GM12878 (cell line): Measurements from ENCODE around the gene CTNNBIP1.
"Not testable (repeated sequence)": the region's sequence is repeated elsewhere in the genome, so short reads cannot be mapped to it uniquely, and the experiment has no call there.

Source experiments
- EP300 ChIP-seq, 2 experiments: fragments of 150-350 bp in 1 of 2; IDR thresholded peaks; 2 replicates each; pipeline ENCODE4 v1.6.1; 2011 to 2012; ENCODE audit warnings: low read depth in 2 of 2, low read length in 2 of 2, borderline replicate concordance in 1 of 2, improper control_type of control experiment in 1 of 2, inconsistent platforms in 1 of 2; ENCODE audit not compliant: control insufficient read depth in 1 of 2
- EZH2 ChIP-seq: IDR thresholded peaks from 2 replicates; pipeline ENCODE4 v1.6.1; 2012; ENCODE audit warnings: low read depth, mild to moderate bottlenecking, control low read depth, inconsistent platforms, low read length, borderline replicate concordance; ENCODE audit not compliant: control insufficient read depth
- GABPA ChIP-seq: IDR thresholded peaks from 2 replicates; pipeline ENCODE4 v1.6.1; 2014; ENCODE audit warnings: antibody characterized with exemption, low read depth, mild to moderate bottlenecking, inconsistent platforms
- POLR2AphosphoS2 ChIP-seq: IDR thresholded peaks from 2 replicates; pipeline ENCODE4 v1.6.1; 2011; ENCODE audit warnings: low read depth, mild to moderate bottlenecking, low read length, improper control_type of control experiment, moderate library complexity
- REST ChIP-seq: IDR thresholded peaks from 2 replicates; pipeline ENCODE4 v1.6.1; 2012; ENCODE audit warnings: mild to moderate bottlenecking, low read depth, low read length
- ZNF274 ChIP-seq: IDR thresholded peaks from one replicate; pipeline ENCODE4 v1.8.0; 2011; ENCODE audit not compliant: insufficient read length, insufficient read depth
- TF ChIP-seq, protein P1 (sequence below): IDR thresholded peaks from 2 replicates; pipeline ENCODE4 v1.6.1; 2011; ENCODE audit warnings: borderline replicate concordance, low read depth, mild to moderate bottlenecking, moderate library complexity, low read length; ENCODE audit not compliant: insufficient read depth, poor library complexity, severe bottlenecking

- TF ChIP-seq EP300 (IDR thresholded peaks at IDR 0.05; ENCODE audit: borderline replicate concordance in 1 of 2, control insufficient read depth in 1 of 2, low read depth in 2 of 2, low read length in 2 of 2); REST; EZH2; POLR2AphosphoS2; ZNF274; GABPA: not testable (repeated sequence)
- TF ChIP-seq, protein P1, sequence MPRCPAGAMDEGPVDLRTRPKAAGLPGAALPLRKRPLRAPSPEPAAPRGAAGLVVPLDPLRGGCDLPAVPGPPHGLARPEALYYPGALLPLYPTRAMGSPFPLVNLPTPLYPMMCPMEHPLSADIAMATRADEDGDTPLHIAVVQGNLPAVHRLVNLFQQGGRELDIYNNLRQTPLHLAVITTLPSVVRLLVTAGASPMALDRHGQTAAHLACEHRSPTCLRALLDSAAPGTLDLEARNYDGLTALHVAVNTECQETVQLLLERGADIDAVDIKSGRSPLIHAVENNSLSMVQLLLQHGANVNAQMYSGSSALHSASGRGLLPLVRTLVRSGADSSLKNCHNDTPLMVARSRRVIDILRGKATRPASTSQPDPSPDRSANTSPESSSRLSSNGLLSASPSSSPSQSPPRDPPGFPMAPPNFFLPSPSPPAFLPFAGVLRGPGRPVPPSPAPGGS, result not testable (repeated sequence)
These were observed 104.1 kb downstream of the CTNNBIP1 start for GRCh38 chr1:9805972-9806371.
